WTC11 (cell line): ENCODE data around the gene ATCAY.
"Not testable (repeated sequence)": the region's sequence is repeated elsewhere in the genome, so short reads cannot be mapped to it uniquely, and the experiment has no call there.

Source experiments
- CTCF ChIP-seq: fragments of 200-600 bp; IDR thresholded peaks from 2 replicates; pipeline ENCODE4 v1.8.0; 2022; ENCODE audit warnings: antibody characterized with exemption
- ESRRA ChIP-seq: sonication (generic); formaldehyde crosslinking; IDR thresholded peaks from 2 replicates; pipeline ENCODE4 v1.8.1; 2022; ENCODE audit warnings: mild to moderate bottlenecking, missing genetic modification reagents, borderline replicate concordance
- FOXP1 ChIP-seq: sonication (generic); formaldehyde crosslinking; IDR thresholded peaks from 2 replicates; pipeline ENCODE4 v1.8.0; 2022; ENCODE audit warnings: missing genetic modification reagents, mild to moderate bottlenecking, moderate library complexity, borderline replicate concordance
- IRF2 ChIP-seq: sonication (generic); formaldehyde crosslinking; IDR thresholded peaks from 2 replicates; pipeline ENCODE4 v1.8.0; 2022; ENCODE audit warnings: low read depth, missing genetic modification reagents, borderline replicate concordance
- MLX ChIP-seq: sonication (generic); formaldehyde crosslinking; IDR thresholded peaks from 2 replicates; pipeline ENCODE4 v1.8.1; 2023; ENCODE audit warnings: mild to moderate bottlenecking, missing genetic modification reagents, moderate library complexity
- MYBL2 ChIP-seq: sonication (generic); formaldehyde crosslinking; IDR thresholded peaks from 2 replicates; pipeline ENCODE4 v1.8.1; 2023; ENCODE audit warnings: mild to moderate bottlenecking, moderate library complexity, missing genetic modification reagents
- NR2C2 ChIP-seq: sonication (generic); formaldehyde crosslinking; IDR thresholded peaks from 2 replicates; pipeline ENCODE4 v1.8.0; 2022; ENCODE audit warnings: mild to moderate bottlenecking, missing genetic modification reagents
- USF2 ChIP-seq: sonication (generic); formaldehyde crosslinking; IDR thresholded peaks from 2 replicates; pipeline ENCODE4 v1.8.1; 2023; ENCODE audit warnings: mild to moderate bottlenecking, missing genetic modification reagents, moderate library complexity
- ZNF121 ChIP-seq: sonication (generic); formaldehyde crosslinking; IDR thresholded peaks from 2 replicates; pipeline ENCODE4 v1.8.0; 2023; ENCODE audit warnings: missing genetic modification reagents
- ZNF396 ChIP-seq: fragments of 250-450 bp; sonication (Bioruptor Pico); IDR thresholded peaks from 2 replicates; pipeline ENCODE4 v1.8.0; 2021; ENCODE audit warnings: mild to moderate bottlenecking, moderate library complexity, borderline replicate concordance
- TF ChIP-seq, protein P1 (sequence below): sonication (generic); formaldehyde crosslinking; IDR thresholded peaks from 2 replicates; pipeline ENCODE4 v1.8.1; 2022; ENCODE audit warnings: mild to moderate bottlenecking, moderate library complexity, missing genetic modification reagents
- TF ChIP-seq, protein P2 (sequence below): sonication (generic); formaldehyde crosslinking; IDR thresholded peaks from 2 replicates; pipeline ENCODE4 v1.8.0; 2022; ENCODE audit warnings: missing genetic modification reagents
- TF ChIP-seq, protein P3 (sequence below): sonication (generic); formaldehyde crosslinking; conservative IDR thresholded peaks from 2 replicates; pipeline ENCODE4 v1.8.1; 2022; ENCODE audit warnings: mild to moderate bottlenecking, missing genetic modification reagents

DNA sequence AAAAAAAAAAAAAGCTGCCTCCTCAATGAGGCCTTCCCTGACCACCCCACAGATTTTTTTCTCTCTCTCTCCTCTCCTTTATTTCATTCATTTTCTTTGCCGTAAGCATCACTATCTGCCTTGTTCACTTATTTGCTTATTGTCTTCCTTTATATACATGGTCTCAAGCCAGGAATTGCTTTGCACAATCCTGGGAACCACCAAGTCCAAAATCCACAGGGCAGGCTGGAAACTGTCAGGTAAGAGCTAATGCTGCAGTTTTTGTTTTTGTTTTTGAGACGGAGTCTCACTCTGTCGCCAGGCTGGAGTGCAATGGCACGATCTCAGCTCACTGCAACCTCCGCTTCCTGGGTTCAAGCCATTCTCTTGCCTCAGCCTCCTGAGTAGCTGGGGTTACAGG lies 14.5 kb downstream of the ATCAY start:
- not testable (repeated sequence) for TF ChIP-seq ZNF396; MLX (CRISPR knock-in tag); CTCF; USF2 (CRISPR knock-in tag); NR2C2 (CRISPR knock-in tag); FOXP1 (CRISPR knock-in tag); ZNF121 (CRISPR knock-in tag); MYBL2 (CRISPR knock-in tag); IRF2 (CRISPR knock-in tag); ESRRA (CRISPR knock-in tag)
- TF ChIP-seq, protein P1, sequence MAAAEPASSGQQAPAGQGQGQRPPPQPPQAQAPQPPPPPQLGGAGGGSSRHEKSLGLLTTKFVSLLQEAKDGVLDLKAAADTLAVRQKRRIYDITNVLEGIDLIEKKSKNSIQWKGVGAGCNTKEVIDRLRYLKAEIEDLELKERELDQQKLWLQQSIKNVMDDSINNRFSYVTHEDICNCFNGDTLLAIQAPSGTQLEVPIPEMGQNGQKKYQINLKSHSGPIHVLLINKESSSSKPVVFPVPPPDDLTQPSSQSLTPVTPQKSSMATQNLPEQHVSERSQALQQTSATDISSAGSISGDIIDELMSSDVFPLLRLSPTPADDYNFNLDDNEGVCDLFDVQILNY (CRISPR knock-in tag), result not testable (repeated sequence)
- TF ChIP-seq, protein P2, sequence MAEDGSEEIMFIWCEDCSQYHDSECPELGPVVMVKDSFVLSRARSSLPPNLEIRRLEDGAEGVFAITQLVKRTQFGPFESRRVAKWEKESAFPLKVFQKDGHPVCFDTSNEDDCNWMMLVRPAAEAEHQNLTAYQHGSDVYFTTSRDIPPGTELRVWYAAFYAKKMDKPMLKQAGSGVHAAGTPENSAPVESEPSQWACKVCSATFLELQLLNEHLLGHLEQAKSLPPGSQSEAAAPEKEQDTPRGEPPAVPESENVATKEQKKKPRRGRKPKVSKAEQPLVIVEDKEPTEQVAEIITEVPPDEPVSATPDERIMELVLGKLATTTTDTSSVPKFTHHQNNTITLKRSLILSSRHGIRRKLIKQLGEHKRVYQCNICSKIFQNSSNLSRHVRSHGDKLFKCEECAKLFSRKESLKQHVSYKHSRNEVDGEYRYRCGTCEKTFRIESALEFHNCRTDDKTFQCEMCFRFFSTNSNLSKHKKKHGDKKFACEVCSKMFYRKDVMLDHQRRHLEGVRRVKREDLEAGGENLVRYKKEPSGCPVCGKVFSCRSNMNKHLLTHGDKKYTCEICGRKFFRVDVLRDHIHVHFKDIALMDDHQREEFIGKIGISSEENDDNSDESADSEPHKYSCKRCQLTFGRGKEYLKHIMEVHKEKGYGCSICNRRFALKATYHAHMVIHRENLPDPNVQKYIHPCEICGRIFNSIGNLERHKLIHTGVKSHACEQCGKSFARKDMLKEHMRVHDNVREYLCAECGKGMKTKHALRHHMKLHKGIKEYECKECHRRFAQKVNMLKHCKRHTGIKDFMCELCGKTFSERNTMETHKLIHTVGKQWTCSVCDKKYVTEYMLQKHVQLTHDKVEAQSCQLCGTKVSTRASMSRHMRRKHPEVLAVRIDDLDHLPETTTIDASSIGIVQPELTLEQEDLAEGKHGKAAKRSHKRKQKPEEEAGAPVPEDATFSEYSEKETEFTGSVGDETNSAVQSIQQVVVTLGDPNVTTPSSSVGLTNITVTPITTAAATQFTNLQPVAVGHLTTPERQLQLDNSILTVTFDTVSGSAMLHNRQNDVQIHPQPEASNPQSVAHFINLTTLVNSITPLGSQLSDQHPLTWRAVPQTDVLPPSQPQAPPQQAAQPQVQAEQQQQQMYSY (CRISPR knock-in tag), result not testable (repeated sequence)
- TF ChIP-seq, protein P3, sequence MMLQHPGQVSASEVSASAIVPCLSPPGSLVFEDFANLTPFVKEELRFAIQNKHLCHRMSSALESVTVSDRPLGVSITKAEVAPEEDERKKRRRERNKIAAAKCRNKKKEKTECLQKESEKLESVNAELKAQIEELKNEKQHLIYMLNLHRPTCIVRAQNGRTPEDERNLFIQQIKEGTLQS, result not testable (repeated sequence)
